ENCODE data around the gene TOMM70.

- TF ChIP-seq CTCF (IDR thresholded peaks at IDR 0.05; ENCODE audit: low read length) (no peak), EZH2 (IDR thresholded peaks at IDR 0.05; ENCODE audit: borderline replicate concordance, low read length) (no peak)
Observed at GRCh38 chr3:100348727-100349126, 52.2 kb downstream of the TOMM70 start.
